Prostate gland (tissue), 2 donors: Measurements from ENCODE around the gene TASP1. TPM values are rescaled to one million over a fixed set of nuclear protein-coding genes. Genes with fewer than 3 reads are reported as not detected.

Experiments used
- DNase-seq: peaks from one replicate; pipeline ENCODE4 v3.0.0-alpha.2; 2019; ENCODE audit warnings: low spot score
- H3K27ac ChIP-seq, 2 donors: fragments of 200-600 bp; sonication (generic); 2 replicates each; pipeline ENCODE4 v1.5.1; 2017 to 2019
- H3K27me3 ChIP-seq: fragments of 200-600 bp; sonication (generic); replicated peaks from 2 replicates; pipeline ENCODE4 v1.5.1; 2019; ENCODE audit not compliant: insufficient read depth
- H3K36me3 ChIP-seq, 2 donors: fragments of 200-600 bp; sonication (generic); 1 replicate in 1 of 2; 2 replicates in 1 of 2; pipeline versions ENCODE4 v1.5.1 to v1.8.1; 2017 to 2019
- H3K4me1 ChIP-seq: fragments of 200-600 bp; sonication (generic); replicated peaks from 2 replicates; pipeline ENCODE4 v1.5.1; 2019
- H3K4me3 ChIP-seq, 2 donors: fragments of 200-600 bp; sonication (generic); 2 replicates each; pipeline ENCODE4 v1.5.1; 2017 to 2019
- H3K9me3 ChIP-seq: fragments of 200-600 bp; sonication (generic); 2 replicates; pipeline ENCODE4 v1.5.1; 2017
- CTCF ChIP-seq, 4 experiments: fragments of 200-600 bp in 2 of 4; fragments of 450-650 bp in 2 of 4; sonication (generic) in 2 of 4; IDR thresholded peaks; 1 replicate in 3 of 4; 2 replicates in 1 of 4; pipeline ENCODE4 v1.5.1; 2016 to 2019; ENCODE audit warnings: antibody characterized with exemption in 4 of 4, mild to moderate bottlenecking in 2 of 4, moderate library complexity in 2 of 4
- POLR2A ChIP-seq: fragments of 450-650 bp; IDR thresholded peaks from one replicate; pipeline ENCODE4 v1.6.1; 2016; ENCODE audit warnings: antibody characterized with exemption, mild to moderate bottlenecking
- POLR2AphosphoS5 ChIP-seq: sonication (generic); formaldehyde crosslinking; IDR thresholded peaks from one replicate; pipeline ENCODE4 v1.6.1; 2017; ENCODE audit warnings: antibody characterized with exemption
- WGBS: methylation state at CpG from one replicate; pipeline ENCODE4 v1.1.5; 2018; 5-methylcytosine and 5-hydroxymethylcytosine counted together
- intact Hi-C: fragments of 100-400 bp; cut with DNase I; formaldehyde crosslinking; loops from one replicate; pipeline ENCODE4 v1.14.2; 2022
- total RNA-seq, 2 donors: library from RNA; depleted of rRNA; stranded (reverse); fragments of >200 nt; gene quantifications; one replicate each; pipeline ENCODE4 v1.1.0, GENCODE V29; 2016

TASP1 gene
- total RNA-seq, 2 donors from 2014 or later: 9.3 to 14.2 TPM

- no peaks in the 10 kb centered on the region for H3K4me1 ChIP-seq
- H3K4me3 ChIP-seq: no peak overlapping the region
- no peak overlapping the region for H3K27ac ChIP-seq
- no peak for TF ChIP-seq POLR2A
- TF ChIP-seq CTCF (IDR thresholded peaks at IDR 0.05): no peak
- no peak for TF ChIP-seq POLR2AphosphoS5
- no peaks in the 10 kb centered on the region for H3K9me3 ChIP-seq
- no peak for DNase-seq
- H3K27me3 ChIP-seq: no peaks in the 10 kb centered on the region
- intact Hi-C loops: no loop called here
- WGBS: 93% methylated on average over 4 of the region's 4 CpGs
- H3K36me3 ChIP-seq: no peaks in the 10 kb centered on the region
Observed at GRCh38 chr20:13535627-13536026, 103.1 kb downstream of the TASP1 start.

GRCh38 chr20:13533946-13534345, 104.8 kb downstream of the TASP1 start:
- Histone ChIP-seq H3K27ac (no peak overlapping the region), H3K27me3 (no peaks in the 10 kb centered on the region), H3K9me3 (no peaks in the 10 kb centered on the region), H3K4me3 (no peak overlapping the region), H3K4me1 (no peaks in the 10 kb centered on the region), H3K36me3 (no peaks in the 10 kb centered on the region)
- DNase-seq: no peak
- 87% methylated on average over 5 of the region's 5 CpGs for WGBS
- TF ChIP-seq CTCF (IDR thresholded peaks at IDR 0.05) (no peak), POLR2AphosphoS5 (no peak), POLR2A (no peak)
- intact Hi-C loops: no loop called here

GRCh38 chr20:13530146-13530545, 108.6 kb downstream of the TASP1 start:
- H3K27me3 ChIP-seq: no peaks in the 10 kb centered on the region
- H3K36me3 ChIP-seq: no peaks in the 10 kb centered on the region
- H3K4me1 ChIP-seq: no peaks in the 10 kb centered on the region
- H3K27ac ChIP-seq: no peak overlapping the region
- H3K4me3 ChIP-seq: no peak overlapping the region
- intact Hi-C loops: no loop called here
- H3K9me3 ChIP-seq: no peaks in the 10 kb centered on the region
- 96% methylated on average over 3 of the region's 3 CpGs for WGBS
- no peak for DNase-seq
- TF ChIP-seq POLR2A: no peak
- TF ChIP-seq CTCF (IDR thresholded peaks at IDR 0.05): no peak
- no peak for TF ChIP-seq POLR2AphosphoS5

GRCh38 chr20:13526551-13526950, 112.2 kb downstream of the TASP1 start:
- no peak for DNase-seq
- WGBS: 100% methylated on average over 1 of the region's 1 CpG
- TF ChIP-seq CTCF (IDR thresholded peaks at IDR 0.05) (no peak), POLR2AphosphoS5 (no peak), POLR2A (no peak)
- intact Hi-C loops: no loop called here
- no peak overlapping the region for H3K4me3 ChIP-seq
- no peaks in the 10 kb centered on the region for H3K36me3 ChIP-seq
- no peaks in the 10 kb centered on the region for H3K9me3 ChIP-seq
- H3K27me3 ChIP-seq: no peaks in the 10 kb centered on the region
- no peaks in the 10 kb centered on the region for H3K4me1 ChIP-seq
- no peak overlapping the region for H3K27ac ChIP-seq

- Histone ChIP-seq H3K27me3 (no peaks in the 10 kb centered on the region), H3K9me3 (no peaks in the 10 kb centered on the region), H3K4me3 (no peak overlapping the region), H3K27ac (no peak overlapping the region), H3K36me3 (no peaks in the 10 kb centered on the region), H3K4me1 (no peaks in the 10 kb centered on the region)
- intact Hi-C loops: no loop called here
- TF ChIP-seq POLR2A (no peak), POLR2AphosphoS5 (no peak), CTCF (IDR thresholded peaks at IDR 0.05) (no peak)
- no peak for DNase-seq
- 94% methylated on average over 4 of the region's 4 CpGs for WGBS
Observed at GRCh38 chr20:13525225-13525940, 113.3 kb downstream of the TASP1 start.
